GM18858 (cell line): ENCODE data around the gene DGKG.

Source experiments
- ATAC-seq: cut with Tn5 transposase; IDR thresholded peaks from one replicate; pipeline ENCODE4 v1.9.1; 2021; ENCODE audit not compliant: unreplicated experiment

DGKG gene

GRCh38 chr3:186180891-186181481 is 181.0 kb downstream of the DGKG start:
- no peak for ATAC-seq

- no peak for ATAC-seq
Observed at GRCh38 chr3:186180151-186180550, 181.9 kb downstream of the DGKG start.

GRCh38 chr3:186178412-186178811 is 183.6 kb downstream of the DGKG start:
- no peak for ATAC-seq

- no peak for ATAC-seq
Observed at GRCh38 chr3:186176373-186176990, 185.6 kb downstream of the DGKG start.

GRCh38 chr3:186173224-186173815 is 188.7 kb downstream of the DGKG start:
- no peak for ATAC-seq

GRCh38 chr3:186172353-186172752 is 189.7 kb downstream of the DGKG start:
- no peak for ATAC-seq

GRCh38 chr3:186171521-186171920 is 190.5 kb downstream of the DGKG start:
- no peak for ATAC-seq

GRCh38 chr3:186170516-186170915 is 191.5 kb downstream of the DGKG start:
- no peak for ATAC-seq

GRCh38 chr3:186169379-186169778 is 192.7 kb downstream of the DGKG start:
- no peak for ATAC-seq

GRCh38 chr3:186168976-186169375 is 193.1 kb downstream of the DGKG start:
- no peak for ATAC-seq

GRCh38 chr3:186167646-186168395 is 194.2 kb downstream of the DGKG start:
- no peak for ATAC-seq

GRCh38 chr3:186166491-186167288 is 195.3 kb downstream of the DGKG start:
- no peak for ATAC-seq

GRCh38 chr3:186166036-186166435 is 196.0 kb downstream of the DGKG start:
- no peak for ATAC-seq

- ATAC-seq: no peak
Observed at GRCh38 chr3:186165331-186165730, 196.7 kb downstream of the DGKG start.

GRCh38 chr3:186164696-186165095 is 197.3 kb downstream of the DGKG start:
- ATAC-seq: no peak

GRCh38 chr3:186162221-186162620 is 199.8 kb downstream of the DGKG start:
- ATAC-seq: no peak

- no peak for ATAC-seq
Observed at GRCh38 chr3:186160691-186161243, 201.3 kb downstream of the DGKG start.

GRCh38 chr3:186154641-186155040 is 207.4 kb downstream of the DGKG start:
- ATAC-seq: no peak

GRCh38 chr3:186152889-186153292 is 209.1 kb downstream of the DGKG start:
- peak; percentile 82 for ATAC-seq

- ATAC-seq: no peak
Observed at GRCh38 chr3:186152361-186152798, 209.7 kb downstream of the DGKG start.
